GM18505 (cell line): ENCODE measurements around the gene SH3TC1.

Experiments
- ATAC-seq: cut with Tn5 transposase; IDR thresholded peaks from one replicate; pipeline ENCODE4 v1.9.1; 2021; ENCODE audit not compliant: unreplicated experiment
- POLR2A ChIP-seq: IDR thresholded peaks from 4 replicates; pipeline ENCODE4 v1.6.1; 2011; ENCODE audit warnings: borderline replicate concordance; ENCODE audit not compliant: insufficient read depth, insufficient read length; ENCODE audit errors: extremely low read depth

Gene SH3TC1

GRCh38 chr4:8241895-8242696, 43.0 kb downstream of the SH3TC1 start:
- TF ChIP-seq POLR2A = no peak
- peak; percentile 55 for ATAC-seq

GRCh38 chr4:8242782-8243560, 43.9 kb downstream of the SH3TC1 start:
- TF ChIP-seq POLR2A = no peak
- no peak for ATAC-seq

- ATAC-seq = no peak
- TF ChIP-seq POLR2A = no peak
These were observed 45.1 kb downstream of the SH3TC1 start for GRCh38 chr4:8244001-8244757.

GRCh38 chr4:8244931-8245460, 45.9 kb downstream of the SH3TC1 start:
- no peak for TF ChIP-seq POLR2A
- ATAC-seq = no peak

- no peak for ATAC-seq
- TF ChIP-seq POLR2A = no peak
These were observed 47.1 kb downstream of the SH3TC1 start for GRCh38 chr4:8245884-8246833.

GRCh38 chr4:8247047-8247930, 48.2 kb downstream of the SH3TC1 start:
- ATAC-seq = no peak

GRCh38 chr4:8248091-8248490, 49.0 kb downstream of the SH3TC1 start:
- no peak for TF ChIP-seq POLR2A
- no peak for ATAC-seq

More at GRCh38 chr4:8247047-8247930, 48.2 kb downstream of the SH3TC1 start:
- TF ChIP-seq POLR2A = no peak

- ATAC-seq = no peak
- no peak for TF ChIP-seq POLR2A
These were observed 51.1 kb downstream of the SH3TC1 start for GRCh38 chr4:8250227-8250626.

GRCh38 chr4:8250637-8251036, 51.5 kb downstream of the SH3TC1 start:
- TF ChIP-seq POLR2A = no peak
- no peak for ATAC-seq

- no peak for TF ChIP-seq POLR2A
- no peak for ATAC-seq
These were observed 52.2 kb downstream of the SH3TC1 start for GRCh38 chr4:8251110-8251883.
